Fibroblast of lung (primary cell): ENCODE results near the gene TNKS2. TPM values are rescaled to one million over a fixed set of nuclear protein-coding genes. Genes with fewer than 3 reads are reported as not detected.
A peak's percentile ranks its signal among the peaks of the same experiment; 100 is the strongest.

ENCODE experiments used
- DNase-seq, 2 donors: peaks; one replicate each; pipeline versions ENCODE4 v3.0.0 to v3.0.0-alpha.2; 2010; ENCODE audit warnings: low read depth in 2 of 2
- H2AFZ ChIP-seq: 2 replicates; pipeline ENCODE4 v1.5.1; 2012; ENCODE audit warnings: low read length, control low read depth, inconsistent platforms
- H3K27ac ChIP-seq: 2 replicates; pipeline ENCODE4 v1.5.1; 2011; ENCODE audit warnings: low read length, control low read depth; ENCODE audit not compliant: insufficient read depth
- H3K27me3 ChIP-seq: 2 replicates; pipeline ENCODE4 v1.5.1; 2011; ENCODE audit warnings: mild to moderate bottlenecking, low read length; ENCODE audit not compliant: control insufficient read depth, insufficient read depth
- H3K36me3 ChIP-seq: 2 replicates; pipeline ENCODE4 v1.5.1; 2011; ENCODE audit warnings: low read length; ENCODE audit not compliant: control insufficient read depth, insufficient read depth
- H3K4me1 ChIP-seq: 2 replicates; pipeline ENCODE4 v1.5.1; 2011; ENCODE audit warnings: low read length; ENCODE audit not compliant: control insufficient read depth, insufficient read depth; ENCODE audit errors: extremely low read depth
- H3K4me2 ChIP-seq: 2 replicates; pipeline ENCODE4 v1.5.1; 2011; ENCODE audit warnings: low read length, control low read depth; ENCODE audit not compliant: insufficient read depth; ENCODE audit errors: extremely low read depth
- H3K4me3 ChIP-seq, 4 experiments: fragments of 200-600 bp in 1 of 4; sonication (generic) in 1 of 4; replicated peaks in 1 of 4; 2 replicates each; pipeline ENCODE4 v1.5.1; 2011 to 2016; ENCODE audit warnings: low read length in 4 of 4, low read depth in 3 of 4, mild to moderate bottlenecking in 3 of 4, control low read depth in 2 of 4, inconsistent platforms in 1 of 4, mixed read lengths in 1 of 4; ENCODE audit not compliant: insufficient read depth in 1 of 4; ENCODE audit errors: control extremely low read depth in 1 of 4
- H3K79me2 ChIP-seq: 2 replicates; pipeline ENCODE4 v1.5.1; 2012; ENCODE audit warnings: mild to moderate bottlenecking, low read length, inconsistent platforms; ENCODE audit not compliant: control insufficient read depth, insufficient read depth
- H3K9ac ChIP-seq: 2 replicates; pipeline ENCODE4 v1.5.1; 2011; ENCODE audit warnings: mild to moderate bottlenecking, low read length, control low read depth; ENCODE audit not compliant: insufficient read depth
- H3K9me3 ChIP-seq: 2 replicates; pipeline ENCODE4 v1.5.1; 2012; ENCODE audit warnings: low read depth, low read length; ENCODE audit not compliant: control insufficient read depth, insufficient read depth
- H4K20me1 ChIP-seq: 2 replicates; pipeline ENCODE4 v1.5.1; 2011; ENCODE audit warnings: low read length; ENCODE audit not compliant: control insufficient read depth, insufficient read depth; ENCODE audit errors: extremely low read depth
- CTCF ChIP-seq, 2 donors: IDR thresholded peaks in 1 of 2; conservative IDR thresholded peaks in 1 of 2; 1 replicate in 1 of 2; 2 replicates in 1 of 2; pipeline ENCODE4 v1.5.1; 2011 to 2012; ENCODE audit warnings: low read length in 2 of 2, control low read depth in 1 of 2, inconsistent platforms in 1 of 2, low read depth in 1 of 2, mild to moderate bottlenecking in 1 of 2
- EZH2 ChIP-seq: IDR thresholded peaks from 2 replicates; pipeline ENCODE4 v1.5.1; 2012; ENCODE audit warnings: low read length, control low read depth, mild to moderate bottlenecking; ENCODE audit errors: missing control alignments
- polyA plus RNA-seq, 2 donors: library from polyadenylated mRNA; depleted of rRNA in 1 of 2; stranded (reverse) in 1 of 2; unstranded in 1 of 2; fragments of >200 nt; gene quantifications; 2 replicates each; pipeline ENCODE4 v1.2.1, GENCODE V29; 2011 to 2012; ENCODE audit warnings: missing spikeins in 1 of 2
- total RNA-seq: library from RNA; depleted of rRNA; stranded (reverse); fragments of >200 nt; gene quantifications from 2 replicates; pipeline ENCODE4 v1.2.1, GENCODE V29; 2014

TNKS2 gene
- total and polyA plus RNA-seq, 2 donors (not counting 1 experiment from before 2014, with no cell fraction given): 44.6 to 61.6 TPM

- Histone ChIP-seq H4K20me1 (no peaks in the 10 kb centered on the region), H3K4me2 (no peak overlapping the region), H3K27ac (no peak overlapping the region), H3K9ac (no peak overlapping the region), H3K4me3 (no peak overlapping the region), H2AFZ (no peak overlapping the region), H3K79me2 (no peaks in the 10 kb centered on the region), H3K4me1 (no peaks in the 10 kb centered on the region), H3K36me3 (no peaks in the 10 kb centered on the region), H3K27me3 (no peaks in the 10 kb centered on the region), H3K9me3 (no peaks in the 10 kb centered on the region)
- no peak for DNase-seq
- TF ChIP-seq EZH2 (no peak), CTCF (conservative IDR thresholded peaks at IDR 0.05 in 1 of 2, IDR thresholded peaks at IDR 0.05 in 1 of 2; ENCODE audit: low read depth in 1 of 2, low read length in 2 of 2) (no peak)
Observed at GRCh38 chr10:91788527-91788926, 9.7 kb upstream of the TNKS2 start.

GRCh38 chr10:91796331-91797047 lies 1.7 kb upstream of the TNKS2 start:
- no peaks in the 10 kb centered on the region for H3K27me3 ChIP-seq
- H3K4me3 ChIP-seq: peak overlapping the region; percentile 43 to 92 (median 74)
- TF ChIP-seq EZH2 (no peak), CTCF (conservative IDR thresholded peaks at IDR 0.05 in 1 of 2, IDR thresholded peaks at IDR 0.05 in 1 of 2; ENCODE audit: low read depth in 1 of 2, low read length in 2 of 2) (no peak)
- H3K27ac ChIP-seq: no peak overlapping the region
- H3K9me3 ChIP-seq: no peaks in the 10 kb centered on the region
- H3K4me1 ChIP-seq: peaks cover 5% of the 10 kb centered on the region
- H3K36me3 ChIP-seq: no peaks in the 10 kb centered on the region
- no peak overlapping the region for H3K9ac ChIP-seq
- H3K4me2 ChIP-seq: peak overlapping the region; percentile 98
- DNase-seq: no peak
- H2AFZ ChIP-seq: peak overlapping the region; percentile 86
- peaks cover 31% of the 10 kb centered on the region for H3K79me2 ChIP-seq
- no peaks in the 10 kb centered on the region for H4K20me1 ChIP-seq

GRCh38 chr10:91797048-91797690 lies 1.1 kb upstream of the TNKS2 start:
- peaks cover 37% of the 10 kb centered on the region for H3K79me2 ChIP-seq
- TF ChIP-seq EZH2 (no peak), CTCF (conservative IDR thresholded peaks at IDR 0.05 in 1 of 2, IDR thresholded peaks at IDR 0.05 in 1 of 2; ENCODE audit: low read depth in 1 of 2, low read length in 2 of 2) (no peak)
- no peak overlapping the region for H3K27ac ChIP-seq
- no peaks in the 10 kb centered on the region for H4K20me1 ChIP-seq
- no peaks in the 10 kb centered on the region for H3K36me3 ChIP-seq
- H3K4me3 ChIP-seq: peak overlapping the region; percentile 67 to 99 (median 86)
- peak overlapping the region; percentile 98 for H3K4me2 ChIP-seq
- no peaks in the 10 kb centered on the region for H3K27me3 ChIP-seq
- no peak overlapping the region for H3K9ac ChIP-seq
- H2AFZ ChIP-seq: peak overlapping the region; percentile 87
- H3K9me3 ChIP-seq: no peaks in the 10 kb centered on the region
- H3K4me1 ChIP-seq: peaks cover 5% of the 10 kb centered on the region
- no peak for DNase-seq
